SKM-1 treated with dmso at 0.1 percent for 144 hours (cell line): ENCODE results near the gene MAPK4.
"Not testable (repeated sequence)": the region's sequence is repeated elsewhere in the genome, so short reads cannot be mapped to it uniquely, and the experiment has no call there.

Source experiments
- DNase-seq: peaks from one replicate; lab custom pipeline; 2025; ENCODE audit not compliant: unreplicated experiment; lab: John Stamatoyannopoulos, UW

MAPK4 gene

GRCh38 chr18:50748243-50749229, 188.6 kb downstream of the MAPK4 start:
- DNase-seq = no peak

DNA sequence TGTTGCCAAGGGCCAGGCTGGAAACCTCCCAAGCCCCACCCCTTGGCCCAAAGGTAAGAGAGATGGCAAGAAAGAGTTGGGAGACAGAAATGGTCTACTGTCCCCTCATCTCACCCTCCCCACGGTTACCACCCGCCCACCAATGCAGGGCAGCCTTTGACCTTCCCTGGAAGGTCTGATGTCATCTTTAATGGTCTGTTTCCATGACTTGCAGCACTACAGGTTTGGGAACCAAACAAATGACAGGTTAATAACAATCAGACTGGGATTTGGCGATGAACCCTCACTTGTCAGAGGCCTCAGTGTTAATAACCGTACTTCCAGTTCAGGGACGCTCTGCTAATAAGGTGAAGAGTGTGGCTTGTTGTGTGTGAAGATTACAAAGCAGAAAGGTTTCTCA, 189.5 kb downstream of the MAPK4 start:
- no peak for DNase-seq

DNA sequence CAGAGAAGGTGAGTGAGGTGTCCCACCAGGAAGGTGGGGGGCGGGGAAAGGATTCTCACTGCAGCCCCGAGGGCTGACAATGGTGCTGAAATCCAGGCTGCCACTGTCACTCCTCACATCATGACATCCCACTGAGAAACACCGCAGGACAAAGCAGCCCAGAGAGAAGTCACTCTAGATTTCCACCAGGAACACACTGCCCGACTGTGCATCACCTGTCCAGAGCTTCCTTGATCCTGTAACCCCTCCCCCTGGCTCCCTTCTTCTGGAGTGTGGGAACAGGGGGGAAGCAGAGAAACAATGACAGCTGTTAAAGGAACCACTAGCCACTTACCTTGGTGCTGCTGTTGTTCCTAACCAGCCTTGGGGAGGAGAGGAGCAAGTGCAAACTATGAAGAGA, 190.1 kb downstream of the MAPK4 start:
- no peak for DNase-seq

GRCh38 chr18:50750546-50750945, 190.7 kb downstream of the MAPK4 start:
- no peak for DNase-seq

DNA sequence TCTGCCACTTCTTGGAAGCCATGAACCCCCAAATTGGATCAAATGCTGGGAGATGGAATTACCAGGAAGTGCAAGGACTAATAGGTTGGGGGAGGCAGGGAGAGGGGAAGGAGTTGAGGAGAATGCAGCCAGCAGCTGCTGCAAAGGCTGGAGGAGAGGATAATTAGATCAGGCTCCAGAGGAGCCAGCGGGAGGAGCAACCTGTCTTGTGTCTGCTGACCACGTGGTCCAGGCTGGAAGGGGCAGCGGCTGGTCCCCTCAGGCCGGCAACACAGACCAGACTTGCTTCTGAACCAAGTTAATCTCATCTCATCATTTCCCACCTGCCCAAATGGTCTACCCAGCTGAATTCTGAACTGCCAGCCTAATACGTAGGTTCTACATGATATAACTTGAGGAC, 191.6 kb downstream of the MAPK4 start:
- DNase-seq = no peak

GRCh38 chr18:50751947-50752346, 192.1 kb downstream of the MAPK4 start:
- DNase-seq = no peak

DNA sequence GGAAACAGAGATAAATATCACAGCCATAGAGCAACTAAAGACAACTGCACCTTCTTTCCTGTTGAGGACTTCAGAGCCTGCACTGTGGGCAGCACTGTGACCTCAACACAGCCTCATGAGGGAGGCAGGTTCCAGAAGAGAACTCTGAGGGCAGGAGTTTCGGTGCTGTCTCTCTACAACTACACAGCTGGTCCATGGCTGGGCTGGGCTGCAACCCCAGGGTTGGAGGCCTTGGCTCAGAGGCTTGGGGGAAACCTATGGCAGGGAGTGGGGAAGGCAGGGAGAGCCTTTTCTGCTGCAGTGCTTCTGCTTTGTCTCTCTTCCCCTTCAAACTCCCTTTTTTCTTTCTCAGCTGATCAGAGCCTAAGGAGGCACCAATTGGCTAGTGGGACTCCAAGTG, 193.4 kb downstream of the MAPK4 start:
- DNase-seq = no peak

- DNase-seq = no peak
Observed at GRCh38 chr18:50754297-50754696, 194.4 kb downstream of the MAPK4 start.

- DNase-seq = no peak
Observed at GRCh38 chr18:50757358-50757757, 197.5 kb downstream of the MAPK4 start.

DNA sequence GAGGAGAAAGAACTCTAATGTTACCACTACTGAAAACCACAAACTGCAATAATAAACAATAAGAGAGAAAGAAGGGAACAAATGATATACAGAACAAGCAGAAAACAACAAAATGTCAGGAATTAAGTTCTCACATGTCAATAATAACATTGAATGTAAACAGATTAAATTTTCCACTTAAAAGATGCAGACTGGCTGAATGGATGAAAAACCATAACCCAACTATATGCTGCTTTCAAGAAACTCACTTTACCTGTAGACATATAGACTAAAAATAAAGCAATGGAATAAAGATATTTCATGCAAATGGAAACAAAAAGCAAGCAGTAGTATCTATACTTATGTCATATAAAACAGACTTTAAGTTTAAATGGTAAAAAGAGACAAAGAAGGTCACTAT, 209.6 kb downstream of the MAPK4 start:
- DNase-seq = no peak

GRCh38 chr18:50775207-50775606, 215.3 kb downstream of the MAPK4 start:
- DNase-seq = no peak

- no peak for DNase-seq
Observed at GRCh38 chr18:50775726-50776125, 215.8 kb downstream of the MAPK4 start.

- no peak for DNase-seq
Observed at GRCh38 chr18:50776383-50776782, 216.5 kb downstream of the MAPK4 start.

- DNase-seq = not testable (repeated sequence)
Observed at GRCh38 chr18:50779021-50779420, 219.1 kb downstream of the MAPK4 start.
